Astrocyte of the hippocampus (primary cell): ENCODE results near the gene MSL3B.
A peak's percentile ranks its signal among the peaks of the same experiment; 100 is the strongest.

Experiments used
- DNase-seq: peaks from one replicate; pipeline ENCODE4 v3.0.0; 2011; ENCODE audit warnings: low read depth, low spot score

MSL3B gene

DNA sequence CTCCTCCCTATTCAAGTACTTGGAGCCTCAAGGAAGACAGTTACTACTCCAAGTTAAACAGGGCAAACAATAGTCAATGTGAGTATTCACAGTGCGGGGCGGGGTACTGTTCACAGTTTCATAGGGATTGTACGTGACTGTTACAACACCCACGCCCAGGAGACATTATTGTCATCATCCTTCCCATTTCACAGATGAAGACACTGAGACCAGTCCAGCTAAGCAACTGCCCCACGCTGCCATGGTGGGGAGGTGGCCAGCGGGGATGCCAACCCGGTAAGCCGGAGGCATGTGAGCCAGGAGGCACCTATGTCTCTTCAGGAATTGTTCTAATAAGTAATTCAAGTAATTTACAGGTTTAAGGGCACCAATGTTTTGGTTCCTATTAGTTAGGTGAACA lies 14.8 kb downstream of the MSL3B start:
- DNase-seq = no peak

GRCh38 chr2:233852056-233852455 lies 16.1 kb downstream of the MSL3B start:
- DNase-seq = no peak

DNA sequence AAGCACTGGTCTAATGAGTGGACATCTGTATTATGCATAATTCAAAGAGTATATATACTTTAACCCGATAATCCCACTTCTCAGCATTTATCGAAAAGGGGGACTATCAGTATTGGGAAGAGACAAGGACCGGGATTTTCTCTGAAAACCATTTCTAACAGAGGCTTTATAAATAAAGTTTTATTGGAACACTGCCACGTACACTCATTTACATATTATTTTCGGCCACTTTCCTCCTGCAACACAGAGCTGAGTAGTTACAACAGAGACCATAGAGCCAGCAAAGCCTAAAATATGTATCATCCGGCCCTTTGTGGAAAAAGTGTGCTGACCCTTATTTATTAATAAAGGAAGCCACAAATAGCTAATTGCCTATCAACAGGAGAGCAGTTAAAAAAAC lies 17.0 kb downstream of the MSL3B start:
- DNase-seq = no peak

- no peak for DNase-seq
Observed at GRCh38 chr2:233850745-233851144, 17.4 kb downstream of the MSL3B start.

DNA sequence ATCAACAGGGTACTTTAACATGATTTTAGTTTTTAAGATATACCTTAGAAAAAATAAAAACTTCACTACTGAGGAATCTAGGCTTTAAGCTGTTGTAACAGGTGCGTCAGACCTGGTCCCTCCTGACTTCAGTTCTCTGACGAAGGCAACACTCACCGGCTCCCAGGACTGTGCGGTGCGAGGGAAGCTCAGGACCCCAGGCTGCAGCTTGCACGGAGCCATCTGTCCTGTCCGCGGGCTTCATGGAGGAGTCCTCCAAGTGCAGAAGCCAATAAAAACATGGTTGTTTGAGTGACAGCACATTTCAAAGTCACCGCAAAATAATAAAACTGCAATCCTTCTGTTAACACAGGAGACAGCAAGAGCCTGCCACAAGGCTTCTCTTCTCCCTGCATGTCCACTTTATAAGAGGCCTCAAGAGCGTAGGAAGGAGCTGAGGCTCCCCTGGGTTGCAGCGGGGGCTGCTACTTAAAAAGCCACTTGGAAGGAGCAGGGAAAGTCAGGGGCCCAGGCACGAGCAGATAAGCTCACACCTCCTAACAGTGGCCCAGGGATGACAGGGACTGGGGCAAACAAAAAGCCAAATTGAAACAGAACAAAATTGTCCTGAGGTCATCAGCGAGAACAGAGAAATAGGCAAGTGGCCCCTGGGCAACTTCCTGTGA lies 18.4 kb downstream of the MSL3B start:
- DNase-seq = no peak

- DNase-seq = no peak
Observed at GRCh38 chr2:233848276-233848675, 19.9 kb downstream of the MSL3B start.

DNA sequence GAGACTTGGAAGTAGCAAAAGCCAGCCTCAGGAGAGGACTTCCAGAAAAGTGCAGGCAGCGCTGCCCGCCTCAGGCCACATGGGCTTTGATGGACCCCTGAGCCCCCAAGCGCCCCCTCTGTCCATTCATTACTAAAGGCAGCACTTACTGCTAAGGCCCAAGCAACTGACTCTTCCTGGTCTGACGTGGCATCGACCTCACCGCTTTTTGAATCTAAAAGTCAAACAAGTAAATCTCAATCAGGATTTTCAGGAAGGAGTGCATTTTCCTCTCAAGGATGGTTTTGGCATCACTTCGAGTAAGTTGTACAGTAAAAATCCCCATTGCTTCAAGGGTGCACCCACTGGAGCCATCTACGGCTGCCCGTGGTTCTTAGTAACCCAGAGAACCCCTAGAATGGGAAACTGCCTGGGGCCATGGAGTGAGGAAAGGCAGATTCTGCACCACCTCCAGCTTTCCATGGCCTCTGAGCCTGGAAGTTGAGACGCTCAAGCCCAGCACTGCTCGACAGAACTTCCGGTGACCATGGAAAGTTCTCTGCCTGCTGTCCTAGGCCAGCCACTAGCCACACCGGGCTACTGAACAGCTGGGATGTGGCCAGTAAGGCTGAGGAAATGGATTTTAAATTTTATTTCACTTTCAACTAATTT lies 20.8 kb downstream of the MSL3B start:
- DNase-seq = no peak

DNA sequence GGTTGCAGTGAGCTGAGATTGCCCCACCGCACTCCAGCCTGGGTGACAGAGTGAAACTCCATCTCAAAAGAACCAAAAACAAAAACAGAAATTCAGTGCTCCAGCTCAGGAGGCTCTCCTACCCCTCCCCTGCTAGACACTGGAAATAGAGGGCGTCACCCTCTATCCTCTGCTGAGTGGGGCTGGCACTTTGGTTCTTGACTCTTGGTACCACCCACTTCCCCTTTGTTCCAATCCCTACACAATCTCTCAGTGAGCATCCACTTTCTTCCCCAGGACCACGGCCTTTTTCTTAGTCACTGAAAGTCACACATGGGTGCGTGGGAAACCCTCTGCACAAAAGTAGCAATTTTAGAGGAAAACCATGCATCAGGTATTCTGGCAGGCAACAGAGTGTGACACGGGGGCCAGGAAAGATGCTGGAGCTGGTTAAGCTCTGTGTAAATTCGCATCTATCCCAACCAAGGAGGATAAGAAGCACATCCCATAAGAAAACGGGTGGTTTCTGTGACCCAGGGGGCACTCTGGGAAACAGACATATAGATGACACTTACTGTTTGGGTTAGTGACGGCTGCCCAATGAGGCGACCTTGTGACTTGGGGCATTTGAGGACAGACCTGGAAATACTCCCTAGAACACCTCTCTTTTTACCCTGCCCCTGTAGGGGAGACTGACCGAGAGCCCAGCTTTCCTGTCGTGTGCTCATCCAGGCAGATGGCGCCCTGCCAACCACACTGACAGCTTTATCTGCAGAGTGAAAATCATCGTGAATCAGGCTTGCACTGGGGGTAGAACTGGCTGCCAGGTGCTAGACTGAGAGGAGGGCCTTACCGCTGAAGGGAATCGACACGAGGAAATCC lies 21.6 kb downstream of the MSL3B start:
- DNase-seq = peak; percentile 25

DNA sequence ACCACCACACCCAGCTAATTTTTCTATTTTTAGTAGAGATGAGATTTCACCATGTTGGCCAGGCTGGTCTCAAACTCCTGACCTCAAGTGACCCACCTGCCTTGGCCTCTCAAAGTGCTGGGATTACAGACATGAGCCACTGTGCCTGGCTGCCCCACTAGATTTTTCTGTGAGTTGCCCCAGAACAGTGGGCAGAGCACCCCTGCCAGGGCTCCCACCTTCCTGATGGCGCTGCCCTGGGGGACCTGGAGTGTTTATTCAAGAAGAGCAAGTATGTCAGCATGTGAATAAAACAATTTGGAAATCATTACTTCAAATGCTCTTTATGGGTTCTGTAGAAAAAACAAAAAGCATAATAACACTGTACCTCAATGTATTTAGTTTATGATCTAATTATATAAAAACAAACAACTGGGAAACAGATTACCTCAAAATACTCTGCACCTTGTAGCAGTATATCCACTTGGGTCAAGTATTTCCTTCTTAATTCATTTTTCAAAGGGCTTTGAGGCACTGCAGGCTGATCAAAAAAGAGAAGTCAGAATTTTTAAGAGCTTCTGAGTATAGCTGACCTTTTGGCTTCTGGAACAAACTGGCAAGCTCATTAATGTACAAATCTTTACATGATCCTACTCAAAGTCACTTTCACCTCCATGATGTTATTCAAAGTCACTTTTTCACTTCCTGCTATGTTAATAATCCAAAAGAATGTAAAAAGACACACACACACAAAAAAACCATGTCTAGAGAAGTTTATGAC lies 22.7 kb downstream of the MSL3B start:
- DNase-seq = no peak

GRCh38 chr2:233844836-233845235 lies 23.4 kb downstream of the MSL3B start:
- DNase-seq = no peak

GRCh38 chr2:233844064-233844807 lies 23.9 kb downstream of the MSL3B start:
- no peak for DNase-seq

DNA sequence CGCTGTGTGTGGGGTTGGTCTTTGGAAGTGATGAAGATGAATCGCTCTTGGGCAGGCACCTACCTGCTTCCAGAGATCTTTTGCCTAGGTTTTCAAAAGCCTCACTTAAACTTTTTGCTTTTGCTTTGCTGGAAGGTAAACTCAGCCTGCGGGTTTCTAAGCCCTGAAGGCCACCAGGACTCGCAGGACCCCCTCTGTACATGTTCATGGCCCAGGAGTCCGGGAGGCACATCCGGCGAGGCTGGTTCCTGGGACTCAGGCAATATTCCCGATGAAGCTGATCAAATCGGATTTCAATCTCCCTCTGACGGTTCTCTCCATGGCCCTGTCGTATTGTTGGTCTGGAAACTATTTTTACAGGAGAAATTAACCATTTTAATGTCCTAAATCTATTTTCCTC lies 27.0 kb downstream of the MSL3B start:
- no peak for DNase-seq

GRCh38 chr2:233840520-233840919 lies 27.7 kb downstream of the MSL3B start:
- no peak for DNase-seq

GRCh38 chr2:233839447-233839820 lies 28.8 kb downstream of the MSL3B start:
- no peak for DNase-seq

DNA sequence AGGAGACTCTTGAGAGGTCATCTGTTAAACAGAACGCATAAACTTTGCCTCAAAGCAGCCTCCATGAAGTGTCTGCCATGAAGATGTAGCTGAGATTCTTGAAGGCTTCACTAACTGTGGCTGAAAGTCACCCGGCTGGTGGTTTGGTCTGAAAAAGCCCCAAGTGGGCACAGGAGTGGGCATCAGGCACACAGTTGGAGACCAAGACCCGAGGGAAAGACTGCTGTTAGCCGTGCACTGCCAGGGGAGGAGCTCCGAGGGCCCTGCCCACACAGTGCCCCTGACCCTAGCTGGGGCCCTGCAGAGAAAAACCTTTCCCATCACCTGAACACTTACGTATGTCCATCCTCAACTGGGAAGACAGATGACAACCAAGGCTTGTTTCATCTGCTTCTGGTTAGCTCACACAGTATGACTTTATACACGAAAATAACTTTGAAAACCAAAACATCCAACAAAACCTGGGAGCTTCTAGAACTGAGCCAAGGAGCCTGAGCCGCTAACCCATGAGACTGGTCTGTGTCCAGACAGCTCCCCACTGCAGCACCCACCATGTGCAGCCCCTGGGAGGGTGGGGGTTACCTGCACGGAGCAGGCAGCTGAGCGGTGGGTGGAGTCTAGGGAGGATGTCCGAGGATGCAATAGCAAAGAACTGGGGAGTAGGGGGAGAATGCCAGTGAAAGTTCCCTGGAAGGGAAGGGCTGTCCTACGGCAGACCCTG lies 29.3 kb downstream of the MSL3B start:
- no peak for DNase-seq

DNA sequence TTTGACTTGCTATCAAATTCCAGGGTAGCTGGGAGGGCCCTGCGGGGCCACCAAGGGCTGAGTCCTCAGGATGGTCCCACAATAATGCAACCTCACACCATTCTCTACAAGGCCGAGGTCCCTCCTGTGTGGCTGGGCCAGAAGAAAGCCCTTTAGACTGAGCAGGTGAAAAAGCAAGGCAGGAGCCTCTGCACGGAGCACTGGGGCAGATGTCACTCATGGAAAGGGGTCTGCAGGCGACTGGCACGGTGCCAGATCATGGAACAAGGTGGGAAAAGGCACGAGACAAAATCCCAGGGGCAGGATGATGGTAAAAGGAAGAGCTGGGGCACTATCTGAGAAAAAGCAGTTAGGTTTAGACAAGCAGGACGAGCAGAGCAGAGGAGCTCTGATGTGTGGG lies 29.9 kb downstream of the MSL3B start:
- no peak for DNase-seq

- no peak for DNase-seq
Observed at GRCh38 chr2:233837694-233838229, 30.4 kb downstream of the MSL3B start.

- no peak for DNase-seq
Observed at GRCh38 chr2:233836359-233836758, 31.8 kb downstream of the MSL3B start.

DNA sequence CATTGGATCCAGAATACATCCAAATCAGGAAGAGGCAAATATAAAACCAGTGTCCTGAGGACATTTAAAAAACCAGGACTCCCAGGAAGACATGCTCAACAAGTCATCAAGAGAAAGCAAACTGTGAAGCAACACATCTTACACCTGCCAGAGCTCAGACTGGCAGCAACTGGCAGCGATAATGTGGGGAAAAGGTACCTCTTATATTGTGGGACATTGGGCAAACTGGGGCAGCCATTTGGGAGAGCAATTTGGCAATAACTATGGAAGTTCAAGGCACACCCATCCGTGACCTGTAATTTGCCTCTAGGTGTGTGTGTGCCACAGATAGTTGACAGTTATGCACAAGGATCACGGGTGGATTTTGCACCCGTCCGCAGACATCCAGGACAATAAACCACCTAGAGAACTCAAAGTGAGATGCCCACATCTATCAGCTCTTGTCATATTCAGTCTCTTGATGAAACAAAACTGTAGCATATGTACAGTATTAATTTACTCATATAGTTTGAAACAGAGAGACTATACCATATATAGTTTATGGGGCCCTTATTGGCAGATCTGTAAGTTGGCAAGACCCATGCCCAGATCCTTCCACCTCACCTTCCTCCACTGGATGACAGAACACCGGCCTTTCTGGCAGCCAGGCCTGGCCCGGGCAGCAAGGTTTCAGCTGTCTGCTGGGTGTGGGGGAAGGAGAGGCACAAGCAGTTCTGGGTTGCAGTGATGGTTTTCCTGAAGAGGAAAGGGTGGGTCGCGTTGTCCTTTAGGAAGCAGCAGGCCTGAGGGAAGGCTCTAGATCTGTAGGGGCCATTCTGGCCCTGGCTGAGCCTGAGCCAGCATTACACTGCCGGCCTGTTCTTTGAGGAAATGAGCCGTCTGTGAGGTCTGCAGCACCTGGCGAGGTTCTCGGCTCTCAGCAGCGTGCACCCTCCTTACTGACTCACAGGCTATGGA lies 32.7 kb downstream of the MSL3B start:
- no peak for DNase-seq
